Germinal center (tissue), 1 donor: ENCODE measurements around the gene PDE11A.

Experiments
- DNase-seq: peaks from one replicate; pipeline ENCODE4 v3.0.0; 2012; ENCODE audit warnings: mixed read lengths, low spot score

Gene PDE11A

DNA sequence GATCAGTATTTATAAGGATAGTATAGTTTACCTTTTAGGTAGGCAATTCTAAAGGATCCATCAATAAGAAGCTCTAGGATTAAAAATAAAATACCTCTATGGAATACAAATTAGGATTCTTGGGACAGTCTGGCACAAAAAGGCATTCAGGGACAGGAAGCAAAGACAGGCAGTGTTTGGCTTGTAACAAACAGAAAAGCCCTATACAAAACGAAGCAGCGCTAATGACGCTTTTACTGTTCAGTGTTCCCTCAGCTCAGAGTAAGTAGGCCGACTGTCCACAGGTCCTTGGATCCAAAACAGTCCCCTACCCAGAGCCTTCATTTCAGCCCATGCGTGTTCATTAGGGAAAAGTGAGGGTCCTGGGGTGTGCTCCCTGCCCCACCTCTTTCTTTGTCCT is 443.7 kb downstream of the PDE11A start:
- DNase-seq = no peak

DNA sequence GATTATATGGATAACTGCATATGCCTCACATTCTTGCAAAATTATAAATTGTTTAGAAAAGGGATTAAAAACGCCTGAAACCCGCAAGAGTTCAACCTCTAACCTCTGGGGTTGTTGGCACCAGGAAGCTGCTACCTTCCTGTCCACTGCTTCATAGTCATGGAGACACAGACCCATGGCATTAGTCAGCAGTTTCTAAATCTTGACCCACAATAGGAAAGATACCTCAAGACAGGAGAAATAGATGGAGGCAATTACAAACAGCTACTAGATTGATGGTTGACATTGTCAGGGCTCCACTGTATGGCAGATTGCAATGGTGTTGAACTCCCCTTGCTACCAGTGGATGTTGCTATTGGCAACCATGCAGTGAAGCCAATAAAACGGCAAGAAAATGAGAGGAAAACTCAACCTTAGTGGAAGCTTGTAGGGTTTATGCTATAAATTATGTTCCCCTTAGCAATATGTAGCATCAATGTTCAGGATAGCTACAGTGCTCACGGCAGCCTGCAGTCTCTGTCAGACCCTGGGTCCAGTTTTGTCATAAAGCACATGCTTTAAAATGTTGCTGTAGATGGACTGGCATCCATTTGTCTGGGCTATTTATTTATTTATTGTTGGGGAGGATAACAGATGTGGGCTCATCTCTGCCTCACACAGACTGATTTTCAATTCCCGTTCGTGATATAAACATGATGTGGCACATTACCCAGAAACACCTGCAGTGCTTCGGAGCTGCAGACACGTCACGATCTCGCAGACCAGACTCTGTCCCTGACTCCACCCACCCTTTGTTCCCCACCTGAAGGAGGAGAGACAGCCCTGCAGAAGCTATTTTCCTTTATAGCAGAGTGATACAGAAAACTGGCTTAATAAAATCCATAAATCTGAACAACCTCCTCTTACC is 446.6 kb downstream of the PDE11A start:
- peak; percentile 54 for DNase-seq

DNA sequence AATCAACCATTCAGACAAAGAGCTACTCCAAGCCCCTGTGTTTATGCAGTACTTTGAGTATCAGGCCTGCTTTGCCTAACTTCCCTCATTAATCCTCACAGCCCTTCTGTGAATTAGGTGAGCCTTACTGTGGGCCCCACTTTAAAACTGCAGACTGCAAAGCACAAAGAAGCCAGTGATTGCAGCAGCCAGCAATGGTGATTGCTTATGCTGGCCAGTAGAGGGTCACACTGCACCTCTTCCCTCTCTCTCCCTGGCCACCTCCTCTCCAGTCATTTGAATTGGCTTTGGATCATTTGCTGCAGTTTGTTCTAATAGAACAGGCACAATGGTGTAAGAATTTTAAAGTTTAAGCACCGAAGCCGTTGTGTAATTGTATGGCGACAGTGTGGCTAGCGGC is 450.1 kb downstream of the PDE11A start:
- no peak for DNase-seq

DNA sequence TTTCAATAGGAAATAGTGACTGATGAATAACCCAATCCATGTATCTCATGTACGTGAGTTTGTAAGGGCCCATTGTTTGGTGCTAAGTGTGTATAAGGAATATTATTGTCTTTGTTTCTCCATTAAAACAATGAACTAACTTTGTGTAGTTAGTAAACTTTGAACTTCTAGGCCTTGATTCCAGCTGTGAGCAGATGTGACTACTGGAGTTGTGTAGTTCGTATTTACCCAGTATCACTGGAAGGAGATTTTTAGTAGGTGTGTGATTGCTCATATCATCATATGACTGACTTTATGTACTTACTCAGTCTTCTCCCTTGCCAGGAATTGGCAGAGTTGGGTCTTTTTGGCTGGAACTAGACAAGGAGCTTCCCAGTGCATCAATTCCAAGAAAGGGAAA is 452.6 kb downstream of the PDE11A start:
- no peak for DNase-seq

DNA sequence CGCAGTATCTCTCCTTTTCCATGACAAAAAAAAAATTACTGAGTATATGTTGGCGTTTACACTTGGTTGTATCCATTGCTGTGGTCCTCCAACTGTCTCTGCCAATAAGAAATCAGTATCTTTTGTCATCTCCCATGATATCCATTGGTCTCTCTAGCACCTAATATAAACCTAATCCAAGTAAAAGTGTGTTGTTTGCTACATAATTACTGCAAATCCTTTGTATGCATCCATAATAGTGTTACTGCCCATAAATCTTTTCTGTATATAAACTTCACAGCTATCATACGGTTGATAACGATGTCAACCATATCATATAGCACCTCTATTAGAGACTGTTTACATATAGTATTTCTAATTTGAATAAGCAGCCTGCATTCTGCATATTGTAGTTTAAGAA is 453.1 kb downstream of the PDE11A start:
- no peak for DNase-seq

DNA sequence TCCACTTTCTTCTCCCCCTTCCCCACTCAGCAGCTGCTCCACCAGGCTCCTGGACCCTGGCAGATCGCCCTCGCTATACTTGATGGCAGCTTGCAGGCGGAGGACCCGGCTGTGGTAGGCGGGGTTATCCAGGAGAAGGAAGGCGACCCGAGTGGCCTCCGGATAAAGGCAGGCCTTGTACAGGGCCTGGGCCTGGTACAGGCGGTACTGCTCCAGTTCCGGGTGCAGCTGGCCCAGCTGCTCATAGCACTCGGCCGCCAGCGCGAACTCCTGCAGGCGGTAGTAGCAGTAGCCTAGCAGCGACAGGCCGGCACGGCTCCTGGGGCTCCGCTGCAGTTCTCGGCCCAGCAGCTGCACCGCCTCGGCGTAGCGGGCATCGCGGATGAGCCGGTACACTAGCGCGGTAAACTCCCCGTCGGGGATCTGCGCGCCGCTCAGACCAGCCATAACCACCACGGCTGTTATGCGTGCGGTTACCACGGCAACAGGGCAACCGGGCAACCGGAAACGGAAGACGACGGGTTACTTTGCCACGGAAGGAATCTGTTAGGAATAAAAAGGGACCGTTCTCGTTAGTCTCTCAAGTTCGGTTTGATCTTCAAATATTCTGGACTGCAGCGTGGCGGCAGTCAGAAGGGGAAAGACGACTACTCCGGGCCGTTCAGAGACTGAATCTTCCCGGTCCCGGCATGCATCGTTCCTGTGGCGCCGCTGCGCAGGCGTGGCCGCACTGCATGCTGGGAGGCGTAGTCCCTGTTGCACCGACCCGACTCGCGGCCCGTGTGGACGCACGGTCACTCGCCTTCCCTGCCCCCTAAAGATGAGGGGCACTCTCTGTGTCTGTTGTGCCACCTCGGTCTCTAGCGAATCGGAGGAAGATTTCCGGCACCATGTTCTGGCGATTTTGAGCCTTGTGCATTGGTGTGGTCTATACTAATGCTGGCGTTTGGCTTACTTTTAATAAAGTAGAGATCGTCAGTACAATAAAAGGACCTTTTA is 454.0 kb downstream of the PDE11A start:
- peak; percentile 88 for DNase-seq

DNA sequence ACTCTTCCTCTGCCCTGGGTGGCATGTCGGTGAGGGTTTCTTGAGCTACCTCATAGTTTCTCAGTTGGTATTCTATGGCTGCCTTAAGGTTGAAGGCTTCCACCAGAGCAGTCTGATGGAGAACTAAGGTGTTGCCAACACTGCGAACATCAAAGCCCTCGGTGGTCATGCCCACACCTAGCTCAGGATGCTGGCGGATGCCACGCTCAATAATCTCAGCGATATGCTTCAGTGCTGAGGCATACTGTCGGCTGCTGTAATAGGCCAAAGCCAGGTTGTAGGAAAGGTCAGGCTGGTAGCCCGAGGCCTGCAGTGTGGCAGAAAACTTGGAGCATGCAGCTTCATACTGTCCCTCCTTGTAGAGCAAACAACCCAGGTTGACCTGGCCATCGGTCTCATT is 454.7 kb downstream of the PDE11A start:
- DNase-seq = no peak

DNA sequence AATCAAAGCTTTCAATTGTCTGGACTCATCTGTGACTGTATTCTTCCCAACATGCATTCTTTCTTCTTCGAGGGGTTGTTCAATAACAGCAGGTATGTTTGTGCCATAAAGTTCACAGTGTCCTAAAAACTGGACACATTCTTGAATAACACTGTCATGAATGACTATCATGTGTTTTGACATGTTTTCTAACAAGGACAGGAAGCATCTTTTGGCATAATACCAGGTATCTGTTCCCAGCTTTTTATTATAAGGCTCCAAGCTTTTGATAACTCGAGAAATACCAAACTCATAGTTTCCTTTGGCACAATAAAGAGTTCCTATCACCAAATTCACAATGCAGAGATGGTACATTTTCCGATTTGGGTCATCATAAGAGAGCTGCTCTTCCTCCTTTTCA is 455.8 kb downstream of the PDE11A start:
- DNase-seq = no peak

DNA sequence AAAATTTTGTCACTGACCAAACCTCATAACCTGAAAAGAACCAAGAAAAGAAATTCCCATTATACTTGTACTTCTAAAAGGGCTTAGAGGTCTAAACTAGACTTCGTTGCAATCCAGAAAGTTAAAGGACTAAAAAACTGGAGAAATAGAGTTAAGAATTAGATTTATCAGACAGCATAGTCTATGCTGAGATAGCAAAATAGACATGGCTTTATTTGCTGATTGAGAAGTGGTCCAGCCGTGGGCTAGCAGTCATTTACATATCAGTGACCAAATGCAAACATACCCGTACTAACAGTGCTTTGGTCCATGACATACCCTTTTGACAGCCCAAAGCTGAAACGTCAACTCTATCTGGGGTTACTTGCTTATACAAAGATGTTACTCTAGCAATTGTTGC is 456.5 kb downstream of the PDE11A start:
- no peak for DNase-seq

DNA sequence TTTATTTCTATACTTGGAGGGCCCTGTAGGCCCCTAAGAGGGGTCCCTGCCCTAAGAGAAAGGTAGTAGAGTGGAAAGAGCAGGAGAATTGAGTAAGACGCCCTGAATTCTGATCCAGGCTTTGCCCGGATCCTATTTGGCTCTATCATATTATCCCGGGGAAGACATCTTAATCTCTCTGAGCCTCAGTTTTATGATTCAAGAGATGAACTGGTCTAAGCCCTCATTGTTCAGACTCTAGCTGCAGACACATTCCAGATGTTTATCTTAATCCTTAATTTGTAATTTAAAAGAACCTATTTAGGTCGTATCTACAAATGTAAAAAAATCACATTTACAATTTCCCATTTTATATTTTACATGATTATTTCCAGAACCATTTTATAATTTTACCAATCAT is 459.9 kb downstream of the PDE11A start:
- no peak for DNase-seq

DNA sequence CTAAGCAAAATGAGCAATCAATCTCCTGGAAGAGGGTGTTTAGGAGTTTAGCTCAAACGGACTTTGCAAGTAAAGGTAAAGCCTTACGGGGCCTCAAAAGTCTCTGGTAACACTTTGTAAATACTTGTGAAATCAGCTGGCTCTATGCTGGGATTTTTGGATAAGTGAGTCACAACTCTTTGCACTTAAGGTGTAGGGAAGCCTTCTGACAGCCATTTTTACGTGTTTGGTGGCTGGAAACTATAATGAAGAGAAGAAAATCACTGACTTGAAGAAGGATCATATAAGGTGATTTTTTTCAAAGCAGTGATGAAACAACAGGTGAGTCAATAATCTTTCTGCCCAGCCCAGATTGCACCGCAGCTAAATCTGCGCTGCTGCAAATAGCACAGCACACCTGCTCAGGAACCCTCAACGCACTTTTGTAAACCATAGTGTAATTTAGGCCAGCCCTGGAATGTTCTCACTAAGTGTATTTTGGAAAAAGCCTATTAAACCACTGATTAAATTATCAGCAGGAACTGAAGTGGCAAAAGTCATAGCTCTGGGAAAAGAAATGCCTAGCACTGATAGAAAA is 461.2 kb downstream of the PDE11A start:
- DNase-seq = no peak

DNA sequence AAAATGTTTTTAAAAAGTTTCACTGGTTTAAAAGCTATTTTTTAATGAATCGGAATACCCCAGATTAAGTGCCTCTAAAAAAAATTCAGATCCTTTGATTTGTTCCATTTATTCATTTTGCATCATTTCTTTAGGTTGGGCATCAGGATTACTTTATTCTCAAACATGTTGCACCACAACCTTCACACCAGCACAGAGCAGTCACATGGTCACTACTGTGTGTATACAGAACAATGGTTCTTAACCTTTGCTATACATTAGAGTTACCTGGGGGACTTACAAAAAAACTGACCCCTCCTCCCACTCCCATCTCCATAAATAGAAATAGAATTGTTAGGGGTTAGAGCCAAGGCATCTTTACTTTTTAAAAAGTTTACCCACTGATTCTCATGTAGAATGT is 461.8 kb downstream of the PDE11A start:
- DNase-seq = no peak

DNA sequence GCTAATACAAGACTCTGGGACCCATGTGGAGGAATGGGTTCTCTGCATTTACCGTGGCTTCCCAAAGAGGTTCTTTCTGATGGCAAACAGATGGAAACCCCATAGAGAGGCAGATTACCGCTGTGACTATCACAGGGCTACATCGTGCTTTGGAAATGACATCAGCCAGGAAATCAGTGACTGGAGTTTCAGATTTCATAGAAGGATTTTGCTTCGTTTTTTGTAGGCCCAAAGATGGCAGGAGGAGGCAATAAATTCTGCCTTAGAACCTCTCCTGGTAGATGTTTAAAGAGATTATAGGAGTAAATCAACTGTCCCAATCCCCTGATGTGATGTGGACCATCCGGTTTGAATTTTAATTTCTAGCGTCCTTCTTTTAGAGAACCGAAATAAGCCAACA is 465.9 kb downstream of the PDE11A start:
- no peak for DNase-seq

DNA sequence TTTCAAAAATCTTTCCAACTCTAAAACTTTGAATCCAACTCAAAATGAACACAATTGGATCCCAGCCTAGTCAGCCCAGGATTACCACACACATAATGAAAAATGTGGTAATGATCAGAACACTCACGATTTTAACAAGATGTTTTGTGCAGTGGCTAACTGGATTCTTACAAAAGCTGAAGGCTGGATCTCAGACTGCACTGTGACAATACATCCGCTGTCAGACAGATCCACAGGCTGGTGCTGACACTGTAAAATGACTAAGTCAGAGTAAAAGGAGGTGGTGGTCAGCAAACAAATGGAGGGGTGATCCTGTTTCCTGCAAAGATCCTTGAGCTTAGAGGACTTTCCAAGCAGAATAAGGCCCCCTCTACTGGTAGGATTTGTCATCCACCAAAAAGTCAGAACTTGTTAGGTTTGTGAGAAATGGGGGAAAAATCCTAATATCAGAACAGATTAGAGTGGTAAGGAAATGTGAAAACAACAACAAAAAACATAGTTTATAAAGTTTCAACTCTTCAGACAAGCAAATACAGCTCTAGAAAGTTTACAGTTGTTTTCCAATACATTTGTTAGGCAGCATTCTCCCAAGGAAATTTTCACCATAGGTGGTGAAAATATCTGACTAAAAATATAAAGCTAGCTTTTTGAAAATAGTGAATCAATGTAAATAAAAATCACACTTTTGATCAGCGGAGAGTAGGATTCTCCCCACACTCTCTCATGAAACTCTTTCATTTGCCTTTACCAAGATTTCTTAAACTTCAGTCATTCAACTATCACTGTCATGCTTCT is 468.1 kb downstream of the PDE11A start:
- no peak for DNase-seq

DNA sequence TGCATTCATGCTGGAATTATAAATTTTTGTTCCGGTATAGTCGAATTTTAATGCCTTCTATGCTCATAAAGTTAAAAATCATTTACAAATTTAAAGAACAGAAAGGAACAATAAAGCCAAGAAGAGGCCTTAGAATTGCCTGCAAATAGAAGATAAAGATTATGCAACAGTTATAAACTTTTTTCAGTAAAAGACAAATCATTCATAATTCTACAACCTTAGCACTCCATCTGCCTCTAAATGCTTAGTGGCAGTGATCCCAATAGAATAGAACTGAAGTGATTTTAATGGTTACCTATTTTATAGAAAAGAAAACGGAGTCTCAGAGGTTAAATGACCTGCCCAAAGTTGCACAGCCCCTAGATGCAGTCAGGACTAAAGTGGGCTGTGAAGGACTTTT is 468.8 kb downstream of the PDE11A start:
- no peak for DNase-seq

DNA sequence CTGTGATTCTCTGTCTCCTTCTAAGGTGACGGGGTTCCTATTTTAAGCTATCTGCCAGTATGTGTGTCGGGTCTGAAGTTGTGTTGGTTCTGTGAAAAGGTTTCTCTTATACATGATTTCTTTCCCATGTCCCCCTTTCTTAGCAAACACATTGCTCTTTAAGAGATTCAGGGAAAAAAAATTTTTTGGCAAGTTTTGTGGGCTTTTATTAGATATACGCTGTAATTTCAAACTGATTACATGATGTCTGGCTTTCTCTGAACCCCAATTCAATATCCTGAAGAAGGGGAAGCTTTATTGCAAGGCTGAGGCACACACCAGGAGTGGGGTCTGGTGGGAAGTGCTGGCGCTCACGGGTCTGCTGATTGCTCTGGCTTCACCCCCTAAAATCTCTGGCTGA is 469.4 kb downstream of the PDE11A start:
- no peak for DNase-seq

DNA sequence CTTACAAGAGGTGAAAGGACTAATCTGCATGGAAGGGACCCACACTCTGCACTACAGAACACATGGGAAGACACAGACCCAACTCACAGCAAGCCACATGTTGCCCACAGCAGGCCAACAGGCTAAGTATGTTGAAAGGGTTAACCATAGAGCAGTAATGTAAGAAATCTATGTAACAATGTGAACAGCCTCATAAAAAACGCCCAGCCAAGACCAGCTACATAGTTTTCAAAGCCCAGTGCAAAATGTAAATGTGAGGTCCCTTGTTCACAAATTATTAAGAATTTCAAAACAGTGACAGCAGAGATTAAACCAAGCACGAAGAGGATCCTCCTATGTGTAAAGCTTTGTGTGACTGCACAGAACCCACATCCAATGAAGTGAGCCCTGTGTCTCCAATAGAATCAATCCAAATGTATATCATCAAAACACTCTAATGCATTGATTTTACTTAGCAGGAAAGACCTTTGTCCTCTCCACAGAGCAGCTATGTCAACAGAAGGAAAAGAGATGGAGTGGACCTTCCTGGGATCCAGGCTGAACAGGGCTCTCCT is 469.9 kb downstream of the PDE11A start:
- DNase-seq = no peak

DNA sequence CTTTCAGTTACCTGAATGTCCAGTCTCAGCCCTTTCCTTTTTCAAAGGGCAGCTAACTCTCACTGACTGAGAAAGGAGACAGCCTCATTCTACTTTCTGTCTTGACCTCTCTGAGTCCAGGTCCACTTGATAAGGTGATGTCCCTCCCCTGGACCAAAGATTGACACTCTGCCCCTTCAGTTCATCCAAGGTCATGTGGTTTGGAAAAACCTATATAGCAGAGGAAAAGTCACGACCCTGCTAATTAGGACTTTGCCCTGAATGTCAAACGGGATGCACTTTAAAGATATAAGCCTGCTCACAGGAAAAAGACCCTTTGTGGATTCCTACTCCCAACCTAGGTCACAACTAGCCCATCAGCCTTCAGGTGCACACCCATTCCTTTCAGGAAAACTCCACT is 471.7 kb downstream of the PDE11A start:
- DNase-seq = no peak

DNA sequence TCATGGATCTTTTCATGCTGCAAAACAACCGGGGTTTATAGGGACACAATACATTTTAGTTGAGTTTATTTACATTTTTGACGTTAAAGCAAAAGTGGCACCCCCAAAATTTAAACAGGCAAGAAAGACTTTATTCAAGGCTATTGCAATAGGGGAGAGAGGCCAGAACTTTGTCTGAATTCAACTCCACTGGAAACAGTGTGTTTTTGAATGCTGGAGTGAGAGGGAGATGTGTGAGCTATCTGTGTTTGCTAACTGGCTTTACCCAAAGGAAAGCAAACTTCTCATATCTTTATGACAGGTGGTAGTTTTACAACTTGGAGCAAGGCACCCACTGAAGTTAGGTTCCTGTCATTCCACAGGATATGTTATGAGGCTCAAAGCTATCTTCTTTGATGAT is 472.6 kb downstream of the PDE11A start:
- no peak for DNase-seq

DNA sequence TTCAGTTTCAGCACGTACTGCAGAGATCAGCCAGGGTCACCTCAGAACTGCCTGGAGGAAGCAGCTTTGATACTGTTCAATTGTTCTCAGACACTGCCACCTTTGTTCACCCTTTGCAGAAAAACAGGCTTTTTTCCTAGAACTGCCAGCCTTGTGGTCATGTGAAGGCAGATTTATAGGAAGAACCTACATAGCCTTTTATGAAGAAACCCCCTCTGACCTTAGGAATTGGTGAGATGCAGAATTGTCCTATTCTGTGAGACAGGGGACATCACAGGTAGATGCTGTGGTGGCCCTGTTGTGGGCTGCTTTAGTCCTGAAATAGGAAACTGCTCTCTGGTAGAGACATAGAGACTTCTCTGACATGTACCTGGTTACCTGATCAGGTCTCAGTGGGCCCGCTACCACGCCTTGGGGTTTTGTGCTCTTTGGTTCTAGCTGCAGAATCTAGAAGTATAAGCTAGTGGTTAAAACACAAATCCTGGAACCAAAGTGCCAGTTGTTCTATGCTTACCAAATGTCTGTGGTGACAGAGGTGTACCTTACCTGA is 473.4 kb downstream of the PDE11A start:
- no peak for DNase-seq
